ENCODE measurements around the gene ACSS2.
"Not testable (repeated sequence)": the region's sequence is repeated elsewhere in the genome, so short reads cannot be mapped to it uniquely, and the experiment has no call there.

ACSS2 gene

GRCh38 chr20:34875642-34876405, 588 bp upstream of the ACSS2 start:
- Histone ChIP-seq H3K4me3 (ENCODE audit: low read depth in 1 of 2, low read length in 2 of 2) (peak overlapping the region; percentile 58 to 91), H3K9me3 (ENCODE audit: control insufficient read depth in 1 of 2, low read length in 2 of 2) (no peaks in the 10 kb centered on the region)

DNA sequence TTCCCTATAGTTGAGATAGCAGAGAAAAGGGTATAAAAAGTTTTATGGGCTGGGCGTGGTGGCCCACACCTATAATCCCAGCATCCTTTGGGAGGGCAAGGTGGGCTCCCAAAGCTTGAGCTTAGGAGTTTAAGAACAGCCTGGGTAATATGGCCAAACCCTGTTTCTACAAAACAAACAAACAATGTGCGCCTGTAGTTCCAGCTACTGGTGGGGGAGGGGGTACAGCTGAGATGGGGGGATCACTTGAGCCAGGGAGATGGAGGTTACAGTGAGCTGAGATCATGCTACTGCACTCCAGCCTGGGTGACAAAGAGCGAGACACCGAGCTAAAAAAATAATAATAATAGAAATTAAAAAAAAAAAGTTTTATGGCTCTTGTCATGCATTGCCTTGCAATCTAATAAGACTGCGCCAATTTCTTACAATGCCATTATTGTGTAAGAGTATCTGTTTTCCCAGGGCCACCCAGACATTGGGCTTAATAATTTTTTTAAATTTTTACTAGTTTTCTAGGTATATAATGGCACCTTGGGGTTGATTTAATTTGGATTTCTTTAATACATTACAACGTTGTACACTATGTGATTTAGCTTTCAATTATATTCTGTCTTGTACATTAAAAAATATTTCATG, 3.9 kb downstream of the ACSS2 start:
- Histone ChIP-seq H3K9me3 (ENCODE audit: control insufficient read depth in 1 of 2, low read length in 2 of 2) (no peaks in the 10 kb centered on the region), H3K36me3 (ENCODE audit: control insufficient read depth in 1 of 2, insufficient read depth in 2 of 2, low read length in 2 of 2) (peaks cover 21 to 22% of the 10 kb centered on the region in 2 donors), H3K27me3 (ENCODE audit: low read depth, low read length) (no peaks in the 10 kb centered on the region), H3K4me3 (ENCODE audit: low read depth in 1 of 2, low read length in 2 of 2) (no peak overlapping the region), H3K27ac (ENCODE audit: low read length) (no peak overlapping the region), H3K4me1 (ENCODE audit: control insufficient read depth in 1 of 2, insufficient read depth in 2 of 2, low read length in 2 of 2) (no peaks in the 10 kb centered on the region)

More at GRCh38 chr20:34875642-34876405, 588 bp upstream of the ACSS2 start:
- H3K36me3 ChIP-seq (ENCODE audit: control insufficient read depth in 1 of 2, insufficient read depth in 2 of 2, low read length in 2 of 2): no peaks in the 10 kb centered on the region
- no peaks in the 10 kb centered on the region for H3K27me3 ChIP-seq (ENCODE audit: low read depth, low read length)
- peaks cover 18 to 19% of the 10 kb centered on the region in 2 donors for H3K4me1 ChIP-seq (ENCODE audit: control insufficient read depth in 1 of 2, insufficient read depth in 2 of 2, low read length in 2 of 2)
- H3K27ac ChIP-seq (ENCODE audit: low read length): peak overlapping the region; percentile 93

GRCh38 chr20:34880971-34881370, 4.6 kb downstream of the ACSS2 start:
- H3K4me1 ChIP-seq (ENCODE audit: control insufficient read depth in 1 of 2, insufficient read depth in 2 of 2, low read length in 2 of 2); H3K27ac ChIP-seq (ENCODE audit: low read length); H3K9me3 ChIP-seq (ENCODE audit: control insufficient read depth in 1 of 2, low read length in 2 of 2); H3K27me3 ChIP-seq (ENCODE audit: low read depth, low read length); H3K4me3 ChIP-seq (ENCODE audit: low read depth in 1 of 2, low read length in 2 of 2): not testable (repeated sequence)
- H3K36me3 ChIP-seq (ENCODE audit: control insufficient read depth in 1 of 2, insufficient read depth in 2 of 2, low read length in 2 of 2): peaks cover 21 to 28% of the 10 kb centered on the region in 2 donors

DNA sequence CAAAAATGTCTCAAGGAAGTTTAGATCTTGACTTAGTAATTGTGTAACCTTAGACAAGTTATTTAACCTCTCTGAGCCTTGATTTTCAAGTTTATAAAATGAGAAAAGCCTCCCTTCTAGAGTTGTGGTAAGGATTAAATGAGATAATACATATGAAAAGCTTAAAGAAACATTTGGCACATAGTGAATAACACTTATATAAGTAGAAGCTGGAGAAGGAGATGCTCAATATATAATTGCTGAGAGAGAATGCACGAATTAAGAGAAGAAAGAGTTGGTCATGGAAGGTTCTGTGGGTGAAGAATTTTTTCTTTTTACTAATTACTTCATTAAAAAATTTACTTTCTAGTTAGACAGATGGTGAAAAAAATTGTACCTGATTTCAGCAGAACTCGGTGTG, 5.3 kb downstream of the ACSS2 start:
- Histone ChIP-seq H3K4me3 (ENCODE audit: low read depth in 1 of 2, low read length in 2 of 2) (no peak overlapping the region), H3K36me3 (ENCODE audit: control insufficient read depth in 1 of 2, insufficient read depth in 2 of 2, low read length in 2 of 2) (peaks cover 21 to 28% of the 10 kb centered on the region in 2 donors), H3K27me3 (ENCODE audit: low read depth, low read length) (no peaks in the 10 kb centered on the region), H3K4me1 (ENCODE audit: control insufficient read depth in 1 of 2, insufficient read depth in 2 of 2, low read length in 2 of 2) (no peaks in the 10 kb centered on the region), H3K9me3 (ENCODE audit: control insufficient read depth in 1 of 2, low read length in 2 of 2) (no peaks in the 10 kb centered on the region), H3K27ac (ENCODE audit: low read length) (no peak overlapping the region)

DNA sequence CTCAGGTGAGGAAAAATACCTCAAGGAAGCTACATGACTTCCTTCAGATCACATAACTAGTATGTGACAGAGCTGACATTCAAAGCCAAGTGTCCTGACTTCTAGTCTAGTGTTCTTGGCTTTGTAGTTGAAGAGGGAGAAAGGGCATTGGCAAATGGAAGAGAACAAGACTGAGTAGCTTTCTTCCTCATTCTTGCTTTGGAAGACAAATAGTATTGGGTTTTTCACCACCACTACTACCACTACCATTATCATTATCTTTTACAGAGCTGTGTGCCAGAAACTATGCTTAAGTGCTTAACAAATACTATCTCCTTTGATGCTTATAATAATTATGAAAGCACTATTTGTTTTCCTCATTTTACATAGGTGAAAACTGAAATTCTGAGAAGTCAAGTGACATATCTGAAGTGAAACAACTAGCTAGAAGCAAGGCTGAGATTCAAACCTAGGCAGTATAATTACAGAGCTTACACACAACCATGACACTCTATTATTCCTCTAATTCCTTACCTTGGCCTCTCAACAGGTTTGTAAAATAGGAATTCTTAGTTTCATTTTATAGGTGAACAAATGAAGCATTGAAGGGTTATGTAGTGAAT, 6.8 kb downstream of the ACSS2 start:
- H3K27ac ChIP-seq (ENCODE audit: low read length): no peak overlapping the region
- no peaks in the 10 kb centered on the region for H3K27me3 ChIP-seq (ENCODE audit: low read depth, low read length)
- H3K9me3 ChIP-seq (ENCODE audit: control insufficient read depth in 1 of 2, low read length in 2 of 2): no peaks in the 10 kb centered on the region
- H3K36me3 ChIP-seq (ENCODE audit: control insufficient read depth in 1 of 2, insufficient read depth in 2 of 2, low read length in 2 of 2): peaks cover 21 to 28% of the 10 kb centered on the region in 2 donors
- H3K4me1 ChIP-seq (ENCODE audit: control insufficient read depth in 1 of 2, insufficient read depth in 2 of 2, low read length in 2 of 2): no peaks in the 10 kb centered on the region
- no peak overlapping the region for H3K4me3 ChIP-seq (ENCODE audit: low read depth in 1 of 2, low read length in 2 of 2)

- Histone ChIP-seq H3K27ac (ENCODE audit: low read length) (no peak overlapping the region), H3K27me3 (ENCODE audit: low read depth, low read length) (no peaks in the 10 kb centered on the region), H3K4me3 (ENCODE audit: low read depth in 1 of 2, low read length in 2 of 2) (no peak overlapping the region), H3K4me1 (ENCODE audit: control insufficient read depth in 1 of 2, insufficient read depth in 2 of 2, low read length in 2 of 2) (no peaks in the 10 kb centered on the region), H3K9me3 (ENCODE audit: control insufficient read depth in 1 of 2, low read length in 2 of 2) (no peaks in the 10 kb centered on the region), H3K36me3 (ENCODE audit: control insufficient read depth in 1 of 2, insufficient read depth in 2 of 2, low read length in 2 of 2) (peaks cover 21 to 33% of the 10 kb centered on the region in 2 donors)
Observed at GRCh38 chr20:34883809-34884208, 7.4 kb downstream of the ACSS2 start.

DNA sequence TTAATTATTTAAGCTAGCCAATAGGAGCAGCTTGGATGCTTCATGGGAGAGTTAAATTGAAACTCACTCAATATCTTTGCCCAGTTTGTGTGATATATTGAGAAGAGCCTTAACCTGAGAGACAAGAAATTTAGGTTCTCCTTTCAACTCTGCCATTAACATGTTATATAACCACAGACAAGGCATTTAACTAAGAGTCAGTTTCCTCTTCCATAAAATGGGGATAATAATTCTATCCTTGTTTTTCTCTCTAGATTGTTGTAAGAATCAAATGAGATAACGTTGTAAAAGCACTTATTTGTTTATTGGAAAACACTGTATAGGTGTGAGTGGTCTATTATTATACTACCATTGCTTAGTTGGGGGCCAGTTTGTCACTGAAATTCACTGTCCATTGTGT, 7.8 kb downstream of the ACSS2 start:
- no peak overlapping the region for H3K4me3 ChIP-seq (ENCODE audit: low read depth in 1 of 2, low read length in 2 of 2)
- no peaks in the 10 kb centered on the region for H3K4me1 ChIP-seq (ENCODE audit: control insufficient read depth in 1 of 2, insufficient read depth in 2 of 2, low read length in 2 of 2)
- H3K36me3 ChIP-seq (ENCODE audit: control insufficient read depth in 1 of 2, insufficient read depth in 2 of 2, low read length in 2 of 2): peaks cover 21 to 33% of the 10 kb centered on the region in 2 donors
- no peaks in the 10 kb centered on the region for H3K27me3 ChIP-seq (ENCODE audit: low read depth, low read length)
- H3K27ac ChIP-seq (ENCODE audit: low read length): no peak overlapping the region
- H3K9me3 ChIP-seq (ENCODE audit: control insufficient read depth in 1 of 2, low read length in 2 of 2): no peaks in the 10 kb centered on the region

DNA sequence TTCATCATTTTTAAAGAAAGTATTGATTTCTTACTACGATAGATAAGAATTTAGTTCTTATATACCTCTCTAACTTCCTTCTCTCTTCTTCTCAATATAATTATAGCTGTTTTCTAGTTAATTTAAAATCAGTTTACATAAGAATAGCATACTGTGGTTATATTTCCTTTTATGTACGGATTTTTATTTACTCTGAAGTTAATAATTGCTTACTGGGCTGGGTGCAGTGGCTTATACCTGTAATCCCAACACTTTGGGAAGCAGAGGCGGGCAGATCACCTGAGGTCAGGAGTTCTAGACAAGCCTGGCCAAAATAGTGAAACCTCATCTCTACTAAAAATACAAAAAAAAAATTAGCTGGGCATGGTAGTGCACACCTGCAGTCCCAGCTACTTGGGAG, 9.7 kb downstream of the ACSS2 start:
- Histone ChIP-seq H3K4me3 (ENCODE audit: low read depth in 1 of 2, low read length in 2 of 2) (no peak overlapping the region), H3K27ac (ENCODE audit: low read length) (no peak overlapping the region), H3K36me3 (ENCODE audit: control insufficient read depth in 1 of 2, insufficient read depth in 2 of 2, low read length in 2 of 2) (peaks cover 21 to 33% of the 10 kb centered on the region in 2 donors)

GRCh38 chr20:34887023-34887422, 10.6 kb downstream of the ACSS2 start:
- H3K36me3 ChIP-seq (ENCODE audit: control insufficient read depth in 1 of 2, insufficient read depth in 2 of 2, low read length in 2 of 2): peaks cover 21 to 33% of the 10 kb centered on the region in 2 donors
- no peak overlapping the region for H3K27ac ChIP-seq (ENCODE audit: low read length)
- H3K9me3 ChIP-seq (ENCODE audit: control insufficient read depth in 1 of 2, low read length in 2 of 2): no peaks in the 10 kb centered on the region
- no peaks in the 10 kb centered on the region for H3K4me1 ChIP-seq (ENCODE audit: control insufficient read depth in 1 of 2, insufficient read depth in 2 of 2, low read length in 2 of 2)
- no peak overlapping the region for H3K4me3 ChIP-seq (ENCODE audit: low read depth in 1 of 2, low read length in 2 of 2)
- H3K27me3 ChIP-seq (ENCODE audit: low read depth, low read length): no peaks in the 10 kb centered on the region

More for the DNA sequence above, 9.7 kb downstream of the ACSS2 start:
- H3K27me3 ChIP-seq (ENCODE audit: low read depth, low read length): no peaks in the 10 kb centered on the region
- no peaks in the 10 kb centered on the region for H3K4me1 ChIP-seq (ENCODE audit: control insufficient read depth in 1 of 2, insufficient read depth in 2 of 2, low read length in 2 of 2)
- no peaks in the 10 kb centered on the region for H3K9me3 ChIP-seq (ENCODE audit: control insufficient read depth in 1 of 2, low read length in 2 of 2)

- H3K4me3 ChIP-seq (ENCODE audit: low read depth in 1 of 2, low read length in 2 of 2): no peak overlapping the region
- H3K36me3 ChIP-seq (ENCODE audit: control insufficient read depth in 1 of 2, insufficient read depth in 2 of 2, low read length in 2 of 2): peaks cover 12 to 22% of the 10 kb centered on the region in 2 donors
- no peaks in the 10 kb centered on the region for H3K4me1 ChIP-seq (ENCODE audit: control insufficient read depth in 1 of 2, insufficient read depth in 2 of 2, low read length in 2 of 2)
- H3K27ac ChIP-seq (ENCODE audit: low read length): no peak overlapping the region
- H3K27me3 ChIP-seq (ENCODE audit: low read depth, low read length): no peaks in the 10 kb centered on the region
- H3K9me3 ChIP-seq (ENCODE audit: control insufficient read depth in 1 of 2, low read length in 2 of 2): no peaks in the 10 kb centered on the region
Observed at GRCh38 chr20:34888468-34888867, 12.1 kb downstream of the ACSS2 start.

DNA sequence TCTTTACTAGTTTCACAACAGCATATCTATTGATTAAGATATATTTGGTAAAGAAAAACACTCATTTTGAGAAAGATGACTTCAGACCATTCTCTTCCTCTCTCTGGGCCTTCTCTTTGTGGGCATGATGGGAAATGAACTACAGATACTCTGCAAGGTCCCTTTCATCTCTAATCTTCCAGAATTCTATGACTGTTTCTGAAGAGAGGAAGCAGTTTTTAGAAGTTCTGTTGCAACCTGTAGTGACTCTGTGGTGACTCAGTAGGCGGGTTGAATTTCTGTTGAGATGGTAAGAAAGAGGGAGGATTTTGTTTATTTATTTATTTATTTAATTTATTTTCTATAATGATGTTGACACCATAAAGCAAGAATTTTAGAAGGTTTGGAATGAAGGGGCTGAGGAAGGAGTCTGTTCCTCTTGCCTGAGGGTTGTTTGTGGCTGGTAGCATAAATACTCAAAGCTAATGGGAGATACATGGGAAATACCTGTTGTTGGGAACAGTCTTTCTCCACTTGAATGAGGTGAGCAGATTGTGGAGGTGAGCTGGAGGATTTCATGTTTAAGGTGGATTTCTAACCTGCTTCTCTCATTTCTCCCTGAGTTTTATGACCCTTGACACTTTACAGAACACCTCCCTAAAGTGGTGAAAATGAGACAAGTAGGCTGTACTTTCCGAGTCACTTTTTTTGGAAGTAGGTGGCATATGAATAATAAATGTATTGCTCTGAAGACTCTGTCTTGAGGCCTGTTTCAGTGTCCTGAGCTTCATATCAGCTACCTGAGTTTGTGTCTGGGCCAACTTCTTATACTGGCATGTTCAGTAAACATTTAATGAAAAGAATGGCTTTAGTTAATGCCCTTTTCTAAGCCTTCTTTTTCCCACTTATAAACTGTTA, 15.0 kb downstream of the ACSS2 start:
- Histone ChIP-seq H3K27me3 (ENCODE audit: low read depth, low read length) (no peaks in the 10 kb centered on the region), H3K36me3 (ENCODE audit: control insufficient read depth in 1 of 2, insufficient read depth in 2 of 2, low read length in 2 of 2) (peaks cover 0 to 5% of the 10 kb centered on the region in 2 donors), H3K4me1 (ENCODE audit: control insufficient read depth in 1 of 2, insufficient read depth in 2 of 2, low read length in 2 of 2) (peaks cover 0 to 10% of the 10 kb centered on the region in 2 donors), H3K27ac (ENCODE audit: low read length) (no peak overlapping the region), H3K4me3 (ENCODE audit: low read depth in 1 of 2, low read length in 2 of 2) (no peak overlapping the region), H3K9me3 (ENCODE audit: control insufficient read depth in 1 of 2, low read length in 2 of 2) (no peaks in the 10 kb centered on the region)
